Measurements from ENCODE around the gene SMCP. TPM values are rescaled to one million over a fixed set of nuclear protein-coding genes. Genes with fewer than 3 reads are reported as not detected.

SMCP gene
- total and polyA plus RNA-seq, 2 experiments from 2014 or later, result not detected

DNA sequence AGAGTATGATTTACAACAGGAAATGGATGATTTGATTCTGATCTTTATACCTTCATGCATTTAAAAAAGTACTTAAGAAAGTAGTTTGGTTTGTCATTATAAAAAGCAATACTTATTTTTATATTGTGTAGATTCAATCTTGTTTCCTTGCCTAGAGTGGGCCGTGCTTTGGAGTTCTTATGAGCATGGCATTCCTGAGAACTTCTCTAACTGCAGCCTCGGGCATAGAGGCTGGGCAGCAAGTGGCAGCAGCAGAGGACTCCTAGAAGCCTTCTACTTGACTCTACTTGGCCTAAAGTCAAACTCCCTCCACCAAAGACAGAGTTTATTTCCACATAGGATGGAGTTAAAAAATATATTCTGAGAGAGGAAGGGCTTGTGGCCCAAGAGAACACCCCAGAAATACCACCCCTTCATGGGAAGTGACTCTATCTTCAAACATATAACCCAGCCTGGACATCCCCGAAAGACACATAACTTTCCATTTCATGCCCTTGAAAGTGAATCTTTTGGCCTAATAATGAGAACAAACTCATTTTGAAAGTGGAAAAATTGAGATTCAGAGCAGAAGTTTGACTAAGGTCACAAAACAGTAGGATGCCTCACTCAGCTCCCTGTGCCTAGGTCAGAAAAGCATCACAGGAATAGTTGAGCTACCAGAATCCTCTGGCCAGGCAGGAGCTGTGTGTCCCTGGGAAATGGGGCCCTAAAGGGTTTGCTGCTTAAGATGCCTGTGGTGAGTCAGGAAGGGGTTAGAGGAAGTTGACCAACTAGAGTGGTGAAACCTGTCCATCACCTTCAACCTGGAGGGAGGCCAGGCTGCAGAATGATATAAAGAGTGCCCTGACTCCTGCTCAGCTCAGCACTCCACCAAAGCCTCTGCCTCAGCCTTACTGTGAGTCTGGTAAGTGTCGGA is 29.8 kb downstream of the SMCP start, which contains the start of gene IVL (continued):
- TF ChIP-seq, protein P1, sequence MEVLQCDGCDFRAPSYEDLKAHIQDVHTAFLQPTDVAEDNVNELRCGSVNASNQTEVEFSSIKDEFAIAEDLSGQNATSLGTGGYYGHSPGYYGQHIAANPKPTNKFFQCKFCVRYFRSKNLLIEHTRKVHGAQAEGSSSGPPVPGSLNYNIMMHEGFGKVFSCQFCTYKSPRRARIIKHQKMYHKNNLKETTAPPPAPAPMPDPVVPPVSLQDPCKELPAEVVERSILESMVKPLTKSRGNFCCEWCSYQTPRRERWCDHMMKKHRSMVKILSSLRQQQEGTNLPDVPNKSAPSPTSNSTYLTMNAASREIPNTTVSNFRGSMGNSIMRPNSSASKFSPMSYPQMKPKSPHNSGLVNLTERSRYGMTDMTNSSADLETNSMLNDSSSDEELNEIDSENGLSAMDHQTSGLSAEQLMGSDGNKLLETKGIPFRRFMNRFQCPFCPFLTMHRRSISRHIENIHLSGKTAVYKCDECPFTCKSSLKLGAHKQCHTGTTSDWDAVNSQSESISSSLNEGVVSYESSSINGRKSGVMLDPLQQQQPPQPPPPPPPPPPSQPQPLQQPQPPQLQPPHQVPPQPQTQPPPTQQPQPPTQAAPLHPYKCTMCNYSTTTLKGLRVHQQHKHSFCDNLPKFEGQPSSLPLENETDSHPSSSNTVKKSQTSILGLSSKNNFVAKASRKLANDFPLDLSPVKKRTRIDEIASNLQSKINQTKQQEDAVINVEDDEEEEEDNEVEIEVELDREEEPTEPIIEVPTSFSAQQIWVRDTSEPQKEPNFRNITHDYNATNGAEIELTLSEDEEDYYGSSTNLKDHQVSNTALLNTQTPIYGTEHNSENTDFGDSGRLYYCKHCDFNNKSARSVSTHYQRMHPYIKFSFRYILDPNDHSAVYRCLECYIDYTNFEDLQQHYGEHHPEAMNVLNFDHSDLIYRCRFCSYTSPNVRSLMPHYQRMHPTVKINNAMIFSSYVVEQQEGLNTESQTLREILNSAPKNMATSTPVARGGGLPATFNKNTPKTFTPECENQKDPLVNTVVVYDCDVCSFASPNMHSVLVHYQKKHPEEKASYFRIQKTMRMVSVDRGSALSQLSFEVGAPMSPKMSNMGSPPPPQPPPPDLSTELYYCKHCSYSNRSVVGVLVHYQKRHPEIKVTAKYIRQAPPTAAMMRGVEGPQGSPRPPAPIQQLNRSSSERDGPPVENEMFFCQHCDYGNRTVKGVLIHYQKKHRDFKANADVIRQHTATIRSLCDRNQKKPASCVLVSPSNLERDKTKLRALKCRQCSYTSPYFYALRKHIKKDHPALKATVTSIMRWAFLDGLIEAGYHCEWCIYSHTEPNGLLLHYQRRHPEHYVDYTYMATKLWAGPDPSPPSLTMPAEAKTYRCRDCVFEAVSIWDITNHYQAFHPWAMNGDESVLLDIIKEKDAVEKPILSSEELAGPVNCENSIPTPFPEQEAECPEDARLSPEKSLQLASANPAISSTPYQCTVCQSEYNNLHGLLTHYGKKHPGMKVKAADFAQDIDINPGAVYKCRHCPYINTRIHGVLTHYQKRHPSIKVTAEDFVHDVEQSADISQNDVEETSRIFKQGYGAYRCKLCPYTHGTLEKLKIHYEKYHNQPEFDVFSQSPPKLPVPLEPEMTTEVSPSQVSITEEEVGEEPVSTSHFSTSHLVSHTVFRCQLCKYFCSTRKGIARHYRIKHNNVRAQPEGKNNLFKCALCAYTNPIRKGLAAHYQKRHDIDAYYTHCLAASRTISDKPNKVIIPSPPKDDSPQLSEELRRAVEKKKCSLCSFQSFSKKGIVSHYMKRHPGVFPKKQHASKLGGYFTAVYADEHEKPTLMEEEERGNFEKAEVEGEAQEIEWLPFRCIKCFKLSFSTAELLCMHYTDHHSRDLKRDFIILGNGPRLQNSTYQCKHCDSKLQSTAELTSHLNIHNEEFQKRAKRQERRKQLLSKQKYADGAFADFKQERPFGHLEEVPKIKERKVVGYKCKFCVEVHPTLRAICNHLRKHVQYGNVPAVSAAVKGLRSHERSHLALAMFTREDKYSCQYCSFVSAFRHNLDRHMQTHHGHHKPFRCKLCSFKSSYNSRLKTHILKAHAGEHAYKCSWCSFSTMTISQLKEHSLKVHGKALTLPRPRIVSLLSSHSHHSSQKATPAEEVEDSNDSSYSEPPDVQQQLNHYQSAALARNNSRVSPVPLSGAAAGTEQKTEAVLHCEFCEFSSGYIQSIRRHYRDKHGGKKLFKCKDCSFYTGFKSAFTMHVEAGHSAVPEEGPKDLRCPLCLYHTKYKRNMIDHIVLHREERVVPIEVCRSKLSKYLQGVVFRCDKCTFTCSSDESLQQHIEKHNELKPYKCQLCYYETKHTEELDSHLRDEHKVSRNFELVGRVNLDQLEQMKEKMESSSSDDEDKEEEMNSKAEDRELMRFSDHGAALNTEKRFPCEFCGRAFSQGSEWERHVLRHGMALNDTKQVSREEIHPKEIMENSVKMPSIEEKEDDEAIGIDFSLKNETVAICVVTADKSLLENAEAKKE (CRISPR knock-in tag; IDR thresholded peaks at IDR 0.05), result no peak
- TF ChIP-seq EZH2 (IDR thresholded peaks at IDR 0.05; ENCODE audit: low read depth, unreplicated experiment) (no peak), ZNF331 (CRISPR knock-in tag; IDR thresholded peaks at IDR 0.05; ENCODE audit: low read depth) (no peak), EZH2phosphoT487 (IDR thresholded peaks at IDR 0.05; ENCODE audit: unreplicated experiment) (no peak)
- TF ChIP-seq, protein P2, sequence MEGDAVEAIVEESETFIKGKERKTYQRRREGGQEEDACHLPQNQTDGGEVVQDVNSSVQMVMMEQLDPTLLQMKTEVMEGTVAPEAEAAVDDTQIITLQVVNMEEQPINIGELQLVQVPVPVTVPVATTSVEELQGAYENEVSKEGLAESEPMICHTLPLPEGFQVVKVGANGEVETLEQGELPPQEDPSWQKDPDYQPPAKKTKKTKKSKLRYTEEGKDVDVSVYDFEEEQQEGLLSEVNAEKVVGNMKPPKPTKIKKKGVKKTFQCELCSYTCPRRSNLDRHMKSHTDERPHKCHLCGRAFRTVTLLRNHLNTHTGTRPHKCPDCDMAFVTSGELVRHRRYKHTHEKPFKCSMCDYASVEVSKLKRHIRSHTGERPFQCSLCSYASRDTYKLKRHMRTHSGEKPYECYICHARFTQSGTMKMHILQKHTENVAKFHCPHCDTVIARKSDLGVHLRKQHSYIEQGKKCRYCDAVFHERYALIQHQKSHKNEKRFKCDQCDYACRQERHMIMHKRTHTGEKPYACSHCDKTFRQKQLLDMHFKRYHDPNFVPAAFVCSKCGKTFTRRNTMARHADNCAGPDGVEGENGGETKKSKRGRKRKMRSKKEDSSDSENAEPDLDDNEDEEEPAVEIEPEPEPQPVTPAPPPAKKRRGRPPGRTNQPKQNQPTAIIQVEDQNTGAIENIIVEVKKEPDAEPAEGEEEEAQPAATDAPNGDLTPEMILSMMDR (conservative IDR thresholded peaks at IDR 0.05; ENCODE audit: low read depth in 2 of 2), result no peak
- TF ChIP-seq, protein P3, sequence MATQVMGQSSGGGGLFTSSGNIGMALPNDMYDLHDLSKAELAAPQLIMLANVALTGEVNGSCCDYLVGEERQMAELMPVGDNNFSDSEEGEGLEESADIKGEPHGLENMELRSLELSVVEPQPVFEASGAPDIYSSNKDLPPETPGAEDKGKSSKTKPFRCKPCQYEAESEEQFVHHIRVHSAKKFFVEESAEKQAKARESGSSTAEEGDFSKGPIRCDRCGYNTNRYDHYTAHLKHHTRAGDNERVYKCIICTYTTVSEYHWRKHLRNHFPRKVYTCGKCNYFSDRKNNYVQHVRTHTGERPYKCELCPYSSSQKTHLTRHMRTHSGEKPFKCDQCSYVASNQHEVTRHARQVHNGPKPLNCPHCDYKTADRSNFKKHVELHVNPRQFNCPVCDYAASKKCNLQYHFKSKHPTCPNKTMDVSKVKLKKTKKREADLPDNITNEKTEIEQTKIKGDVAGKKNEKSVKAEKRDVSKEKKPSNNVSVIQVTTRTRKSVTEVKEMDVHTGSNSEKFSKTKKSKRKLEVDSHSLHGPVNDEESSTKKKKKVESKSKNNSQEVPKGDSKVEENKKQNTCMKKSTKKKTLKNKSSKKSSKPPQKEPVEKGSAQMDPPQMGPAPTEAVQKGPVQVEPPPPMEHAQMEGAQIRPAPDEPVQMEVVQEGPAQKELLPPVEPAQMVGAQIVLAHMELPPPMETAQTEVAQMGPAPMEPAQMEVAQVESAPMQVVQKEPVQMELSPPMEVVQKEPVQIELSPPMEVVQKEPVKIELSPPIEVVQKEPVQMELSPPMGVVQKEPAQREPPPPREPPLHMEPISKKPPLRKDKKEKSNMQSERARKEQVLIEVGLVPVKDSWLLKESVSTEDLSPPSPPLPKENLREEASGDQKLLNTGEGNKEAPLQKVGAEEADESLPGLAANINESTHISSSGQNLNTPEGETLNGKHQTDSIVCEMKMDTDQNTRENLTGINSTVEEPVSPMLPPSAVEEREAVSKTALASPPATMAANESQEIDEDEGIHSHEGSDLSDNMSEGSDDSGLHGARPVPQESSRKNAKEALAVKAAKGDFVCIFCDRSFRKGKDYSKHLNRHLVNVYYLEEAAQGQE (IDR thresholded peaks at IDR 0.05; ENCODE audit: unreplicated experiment), result no peak
